Stimulated activated CD8-positive, alpha-beta memory T cell treated with anti-CD3 and anti-CD28 coated beads, Interleukin-12 subunit alpha, Interleukin-12 subunit beta, amount 100 ng/mL, for 1 hour (primary cell): Measurements from ENCODE around the gene NR5A2.

ENCODE experiments used
- DNase-seq: peaks from one replicate; pipeline ENCODE4 v3.0.0-alpha.2; 2020; ENCODE audit warnings: low read depth

The NR5A2 gene

GRCh38 chr1:200073286-200073637 lies 45.8 kb downstream of the NR5A2 start:
- no peak for DNase-seq

- DNase-seq: no peak
These were observed 48.0 kb downstream of the NR5A2 start for GRCh38 chr1:200075522-200075921.

GRCh38 chr1:200075938-200076546 lies 48.5 kb downstream of the NR5A2 start:
- DNase-seq: no peak

GRCh38 chr1:200079232-200079940 lies 51.9 kb downstream of the NR5A2 start:
- DNase-seq: no peak

- no peak for DNase-seq
These were observed 53.9 kb downstream of the NR5A2 start for GRCh38 chr1:200081151-200081968.

- DNase-seq: no peak
These were observed 54.4 kb downstream of the NR5A2 start for GRCh38 chr1:200081969-200082245.

- no peak for DNase-seq
These were observed 54.8 kb downstream of the NR5A2 start for GRCh38 chr1:200082329-200082728.

- DNase-seq: no peak
These were observed 63.0 kb downstream of the NR5A2 start for GRCh38 chr1:200090252-200091159.

GRCh38 chr1:200095057-200095577 lies 67.6 kb downstream of the NR5A2 start:
- no peak for DNase-seq

GRCh38 chr1:200096774-200097173 lies 69.3 kb downstream of the NR5A2 start:
- DNase-seq: no peak

GRCh38 chr1:200099040-200099439 lies 71.5 kb downstream of the NR5A2 start:
- DNase-seq: no peak

- DNase-seq: no peak
These were observed 76.6 kb downstream of the NR5A2 start for GRCh38 chr1:200103966-200104583.

GRCh38 chr1:200107004-200107470 lies 79.5 kb downstream of the NR5A2 start:
- no peak for DNase-seq

- no peak for DNase-seq
These were observed 81.1 kb downstream of the NR5A2 start for GRCh38 chr1:200108659-200109058.

GRCh38 chr1:200112290-200112689 lies 84.8 kb downstream of the NR5A2 start:
- DNase-seq: no peak

- DNase-seq: no peak
These were observed 88.0 kb downstream of the NR5A2 start for GRCh38 chr1:200115532-200115931.

GRCh38 chr1:200116324-200116723 lies 88.8 kb downstream of the NR5A2 start:
- DNase-seq: no peak

GRCh38 chr1:200118779-200119505 lies 91.4 kb downstream of the NR5A2 start:
- no peak for DNase-seq

- DNase-seq: no peak
These were observed 93.9 kb downstream of the NR5A2 start for GRCh38 chr1:200121421-200121820.

- no peak for DNase-seq
These were observed 96.8 kb downstream of the NR5A2 start for GRCh38 chr1:200124309-200124708.

GRCh38 chr1:200128081-200128480 lies 100.6 kb downstream of the NR5A2 start:
- DNase-seq: no peak
